HEK293 (cell line): ENCODE results near the gene TMPRSS7.

Source experiments
- CTCF ChIP-seq: fragments of 450-650 bp; formaldehyde crosslinking; IDR thresholded peaks from 2 replicates; pipeline ENCODE4 v1.5.1; 2016; ENCODE audit warnings: missing biosample characterization, missing genetic modification characterization
- MEIS1 ChIP-seq: sonication (generic); formaldehyde crosslinking; IDR thresholded peaks from 2 replicates; pipeline ENCODE4 v1.8.1; 2022; ENCODE audit warnings: missing genetic modification reagents, mild to moderate bottlenecking, borderline replicate concordance
- PBX3 ChIP-seq: sonication (generic); formaldehyde crosslinking; IDR thresholded peaks from 2 replicates; pipeline ENCODE4 v1.8.1; 2022; ENCODE audit warnings: mild to moderate bottlenecking, moderate library complexity, missing genetic modification reagents
- ZNF558 ChIP-seq: fragments of 450-650 bp; formaldehyde crosslinking; IDR thresholded peaks from 2 replicates; pipeline ENCODE4 v1.5.1; 2016; ENCODE audit warnings: missing biosample characterization, missing genetic modification characterization
- ZNF677 ChIP-seq: fragments of 450-650 bp; IDR thresholded peaks from 2 replicates; pipeline ENCODE4 v1.5.0; 2018; ENCODE audit warnings: missing biosample characterization, mild to moderate bottlenecking, missing genetic modification characterization, moderate library complexity

DNA sequence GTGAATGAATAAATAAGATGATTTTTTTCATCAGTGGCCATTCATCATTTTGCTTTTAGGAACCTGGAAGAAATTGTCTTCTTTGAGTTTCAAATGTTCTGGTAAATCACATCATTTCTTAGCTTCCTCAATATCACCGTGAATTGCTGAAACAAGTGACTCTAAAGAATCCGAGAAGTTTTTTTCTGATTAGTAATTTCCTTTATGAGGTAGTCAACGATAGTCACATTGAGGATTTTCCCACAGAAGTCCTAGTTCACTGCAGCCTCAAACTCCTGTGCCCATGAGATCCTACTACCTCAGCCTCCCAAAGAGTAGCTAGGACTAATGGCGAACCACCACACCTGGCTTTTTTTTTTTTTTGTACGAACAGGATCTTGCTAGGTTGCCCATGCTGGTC is 3.6 kb upstream of the TMPRSS7 start:
- TF ChIP-seq ZNF677 (tag by site-specific recombination) (no peak), CTCF (tag by site-specific recombination) (no peak), MEIS1 (no peak), ZNF558 (tag by site-specific recombination) (no peak), PBX3 (CRISPR knock-in tag) (no peak)
